HG02973 (cell line): ENCODE data around the gene DNAJC3.
"Not testable (repeated sequence)": the region's sequence is repeated elsewhere in the genome, so short reads cannot be mapped to it uniquely, and the experiment has no call there.

Source experiments
- ATAC-seq: cut with Tn5 transposase; IDR thresholded peaks from one replicate; pipeline ENCODE4 v1.9.1; 2021; ENCODE audit warnings: moderate library complexity; ENCODE audit not compliant: unreplicated experiment

DNAJC3 gene

DNA sequence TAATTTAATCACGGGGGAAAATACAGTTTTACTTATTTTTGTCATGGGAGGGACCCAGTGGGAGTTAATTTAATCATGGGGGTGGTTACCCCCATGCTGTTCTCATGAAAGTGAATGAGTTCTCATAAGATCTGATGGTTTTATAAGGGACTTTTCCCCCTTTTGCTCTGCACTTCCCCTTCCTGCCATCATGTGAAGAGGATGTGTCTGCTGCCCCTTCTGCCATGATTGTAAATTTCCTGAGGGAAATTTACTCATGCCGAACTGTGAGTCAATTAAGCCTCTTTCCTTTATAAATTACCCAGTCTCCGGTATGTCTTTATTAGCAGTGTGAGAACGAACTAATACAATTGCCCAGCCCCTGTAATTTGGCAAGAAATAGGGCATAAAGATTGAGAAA lies 35.9 kb downstream of the DNAJC3 start:
- not testable (repeated sequence) for ATAC-seq

DNA sequence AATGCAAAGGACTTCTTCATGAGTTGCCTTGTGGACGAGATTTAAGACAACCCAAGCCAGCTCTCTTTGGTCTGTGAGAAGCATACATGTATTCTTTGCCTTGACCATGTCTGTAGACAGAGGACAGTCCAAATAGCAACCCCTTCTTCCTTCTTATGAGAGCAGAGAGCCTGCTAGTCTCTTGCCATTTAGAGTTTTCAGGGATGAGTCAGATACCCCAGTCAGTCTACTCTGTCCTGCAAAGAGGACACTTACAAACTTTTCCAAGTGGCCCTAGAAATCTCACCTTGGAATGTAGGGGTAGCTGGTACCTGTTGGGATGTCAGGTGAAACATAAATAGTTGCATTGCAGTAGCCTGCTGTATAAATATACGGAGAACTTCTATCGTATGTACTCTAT lies 36.7 kb downstream of the DNAJC3 start:
- no peak for ATAC-seq

DNA sequence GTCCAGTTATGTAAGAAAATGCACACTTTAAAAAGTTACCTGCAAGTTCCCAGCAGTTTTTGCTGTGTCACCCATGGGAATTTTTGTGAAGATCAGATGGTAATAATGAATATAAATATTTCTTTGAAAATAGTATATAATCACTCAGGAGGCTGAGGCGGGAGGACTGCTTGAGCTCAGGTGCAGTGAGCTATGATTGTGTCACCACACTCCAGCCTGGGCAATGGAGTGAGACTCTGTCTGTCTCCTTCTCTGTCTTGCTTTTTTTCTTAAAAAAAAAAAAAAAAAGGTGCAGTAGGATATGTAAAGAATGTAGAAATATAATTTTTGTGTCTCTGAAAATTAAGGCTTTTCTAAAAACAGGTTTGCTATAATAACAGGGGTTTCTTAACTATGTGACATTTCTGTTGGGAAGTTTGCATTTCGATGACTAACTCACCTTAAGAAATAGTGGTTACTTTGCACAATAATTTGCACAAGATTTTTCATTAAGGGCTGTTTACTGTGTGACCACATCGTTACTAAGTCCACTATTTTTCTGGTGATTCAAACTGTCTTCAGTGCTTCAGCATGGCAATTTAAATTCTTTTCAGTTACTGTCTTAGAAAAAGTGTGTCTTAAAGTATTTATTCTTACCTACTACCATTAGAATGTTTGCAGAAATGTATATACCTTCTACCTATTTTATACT lies 37.3 kb downstream of the DNAJC3 start:
- no peak for ATAC-seq

DNA sequence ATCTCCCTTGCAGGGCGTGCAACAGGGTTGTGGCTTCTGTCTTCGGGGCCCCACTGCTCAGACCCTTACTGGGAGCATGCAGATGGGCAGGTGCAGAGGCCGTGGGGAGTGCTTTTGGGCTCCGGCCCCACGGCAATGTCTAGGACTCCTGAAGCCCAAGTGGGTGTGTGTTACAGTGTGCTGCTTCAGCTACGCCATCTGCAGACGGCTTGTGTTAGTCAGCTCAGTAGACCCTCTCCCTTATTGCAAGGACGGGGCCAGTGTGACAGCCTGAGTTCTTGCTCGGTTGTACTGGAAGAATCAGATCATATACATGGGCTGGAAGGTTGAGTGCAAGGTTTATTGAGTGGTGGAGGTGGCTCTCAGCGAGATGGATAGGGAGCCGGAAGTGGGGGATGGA lies 39.3 kb downstream of the DNAJC3 start:
- no peak for ATAC-seq

DNA sequence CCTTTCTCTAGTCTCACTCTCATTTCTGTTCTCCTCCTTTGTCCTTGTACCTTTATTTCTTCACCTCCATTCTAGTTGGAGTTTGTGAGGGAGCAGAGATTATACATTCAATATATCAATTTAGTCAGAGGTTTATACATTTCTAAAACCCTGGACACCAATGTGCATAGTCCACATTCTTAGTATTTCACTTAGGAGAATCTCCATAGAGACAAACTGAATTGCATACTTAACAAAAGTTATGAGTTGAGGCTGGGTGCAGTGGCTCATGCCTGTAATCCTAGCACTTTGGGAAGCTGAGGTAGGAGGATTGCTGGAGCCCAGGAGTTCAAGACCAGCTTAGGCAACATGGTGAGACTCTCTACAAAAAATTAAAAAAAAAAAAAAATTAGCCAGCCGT lies 45.3 kb downstream of the DNAJC3 start:
- no peak for ATAC-seq

DNA sequence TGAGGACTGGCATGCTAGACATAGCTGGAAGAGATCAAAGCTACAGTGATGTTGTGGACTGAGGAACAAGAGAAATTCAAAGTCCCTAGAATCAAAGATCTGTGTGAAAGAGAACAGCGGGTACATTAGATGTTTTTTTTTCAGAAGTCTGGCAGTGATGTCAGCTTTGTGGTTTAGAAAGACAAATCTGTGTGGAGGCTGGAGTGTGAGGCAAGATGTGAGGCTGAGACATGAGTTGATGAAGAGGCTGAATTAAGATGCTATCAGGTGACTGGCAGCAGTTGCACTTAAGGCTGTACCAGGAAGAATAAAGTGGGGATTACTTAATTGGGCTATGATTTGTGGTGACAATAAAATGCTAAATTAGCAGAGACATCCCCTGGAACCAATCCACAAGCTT lies 46.5 kb downstream of the DNAJC3 start:
- no peak for ATAC-seq

DNA sequence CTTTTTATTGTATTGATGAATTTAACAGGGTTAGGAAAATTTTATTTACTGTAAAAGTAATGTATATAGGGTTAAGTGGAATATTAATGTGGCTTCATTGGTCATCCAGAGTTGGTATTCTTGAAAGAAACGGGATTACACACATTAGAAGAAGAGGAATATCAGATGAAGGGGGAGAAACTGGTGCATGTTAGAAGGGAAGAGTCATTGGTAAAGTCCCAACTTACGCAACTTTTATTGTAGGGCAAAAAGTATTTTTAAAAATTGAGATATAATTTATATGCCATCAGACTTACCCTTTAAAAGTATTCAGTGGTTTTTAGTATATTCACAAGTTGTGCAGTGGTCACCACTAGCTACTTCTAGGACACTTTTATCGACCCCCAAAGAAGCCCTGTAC lies 47.3 kb downstream of the DNAJC3 start:
- no peak for ATAC-seq

DNA sequence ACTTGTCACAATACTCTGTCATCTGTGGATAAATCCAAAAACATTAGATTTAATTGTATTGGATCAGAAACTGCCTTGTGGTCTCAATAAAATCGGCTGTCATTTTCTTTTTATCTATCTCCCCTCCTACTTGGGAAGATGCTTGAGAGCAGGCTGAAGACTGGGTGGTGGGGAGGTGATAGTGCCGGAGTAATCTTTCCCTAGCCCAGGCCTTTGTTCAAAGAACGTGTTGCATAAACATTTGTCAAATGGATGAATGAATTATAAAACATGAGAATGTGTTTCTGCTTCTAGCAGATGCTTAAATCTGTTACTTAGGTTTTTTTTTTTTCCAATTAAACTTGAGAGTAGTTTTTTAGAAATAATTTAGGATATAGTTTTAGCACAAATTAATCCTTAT lies 49.9 kb downstream of the DNAJC3 start:
- ATAC-seq = no peak

DNA sequence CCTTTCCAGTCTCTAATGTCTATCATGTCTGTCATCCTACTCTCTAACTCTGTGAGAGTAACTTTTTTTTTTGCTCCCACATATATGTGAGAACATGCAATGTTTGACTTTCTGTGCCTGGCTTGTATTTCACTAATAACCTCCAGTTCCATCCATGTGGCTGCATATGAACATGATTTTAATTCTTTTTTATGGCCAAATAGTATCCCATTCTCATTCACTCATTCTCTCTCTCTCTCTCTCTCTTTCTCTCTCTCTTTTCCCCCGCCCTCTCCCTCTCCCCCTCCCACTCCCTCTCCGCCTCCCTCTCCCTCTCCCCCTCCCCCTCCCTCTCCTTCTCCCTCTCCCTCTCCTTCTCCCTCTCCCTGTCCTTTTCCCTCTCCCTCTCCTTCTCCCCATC lies 52.0 kb downstream of the DNAJC3 start:
- no peak for ATAC-seq

DNA sequence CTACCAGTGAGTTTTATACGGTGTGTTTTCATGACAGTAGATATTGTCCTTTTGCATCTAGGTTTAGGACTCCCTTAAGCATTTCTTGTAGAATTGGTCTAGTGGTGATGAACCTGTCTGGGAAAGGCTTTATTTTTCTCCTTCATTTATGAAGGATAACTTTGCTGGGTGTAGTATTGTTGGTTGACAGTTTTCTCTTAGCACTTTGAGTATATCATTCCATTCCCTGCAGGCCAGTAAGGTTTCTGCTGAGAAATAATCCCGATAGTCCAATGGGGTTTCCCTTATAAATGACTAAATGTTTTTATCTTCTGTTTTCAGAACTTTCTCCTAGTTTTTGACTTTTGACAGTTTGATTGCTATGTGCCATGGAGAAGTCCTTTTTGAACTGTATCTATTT lies 57.2 kb downstream of the DNAJC3 start:
- no peak for ATAC-seq

DNA sequence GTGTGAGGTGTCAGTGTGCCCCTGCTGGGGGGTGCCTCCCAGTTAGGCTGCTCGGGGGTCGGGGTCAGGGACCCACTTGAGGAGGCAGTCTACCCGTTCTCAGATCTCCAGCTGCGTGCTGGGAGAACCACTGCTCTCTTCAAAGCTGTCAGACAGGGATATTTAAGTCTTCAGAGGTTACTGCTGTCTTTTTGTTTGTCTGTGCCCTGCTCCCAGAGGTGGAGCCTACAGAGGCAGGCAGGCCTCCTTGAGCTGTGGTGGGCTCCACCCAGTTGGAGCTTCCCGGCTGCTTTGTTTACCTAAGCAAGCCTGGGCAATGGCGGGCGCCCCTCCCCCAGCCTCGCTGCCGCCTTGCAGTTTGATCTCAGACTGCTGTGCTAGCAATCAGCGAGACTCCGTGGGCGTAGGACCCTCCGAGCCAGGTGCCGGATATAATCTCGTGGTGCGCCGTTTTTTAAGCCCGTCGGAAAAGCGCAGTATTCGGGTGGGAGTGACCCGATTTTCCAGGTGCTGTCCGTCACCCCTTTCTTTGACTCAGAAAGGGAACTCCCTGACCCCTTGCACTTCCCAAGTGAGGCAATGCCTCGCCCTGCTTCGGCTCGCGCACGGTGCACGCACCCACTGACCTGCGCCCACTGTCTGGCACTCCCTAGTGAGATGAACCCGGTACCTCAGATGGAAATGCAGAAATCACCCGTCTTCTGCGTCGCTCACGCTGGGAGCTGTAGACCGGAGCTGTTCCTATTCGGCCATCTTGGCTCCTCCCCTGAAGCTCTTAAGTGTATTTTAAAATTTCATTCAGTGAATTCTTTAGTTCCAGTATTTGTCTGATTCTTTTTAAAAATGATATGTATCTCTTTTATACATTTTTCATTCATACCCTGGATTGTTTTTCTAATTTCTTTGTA lies 63.4 kb downstream of the DNAJC3 start:
- not testable (repeated sequence) for ATAC-seq

DNA sequence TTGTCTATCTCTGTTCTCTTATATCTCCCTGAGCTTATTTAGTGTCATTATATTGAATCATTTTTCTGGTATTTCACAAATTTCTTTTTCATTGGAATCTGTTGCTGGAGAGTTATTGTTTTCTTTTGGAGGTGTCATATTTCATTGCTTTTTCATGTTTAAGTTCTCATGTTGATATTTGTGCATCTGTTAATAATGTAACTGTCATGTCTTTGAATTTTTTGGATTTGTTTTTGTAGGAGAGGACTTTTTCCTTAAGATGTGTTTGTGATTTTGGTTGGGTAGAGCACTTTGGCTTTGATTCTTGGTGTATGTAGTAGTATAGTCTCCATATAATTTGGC lies 64.0 kb downstream of the DNAJC3 start:
- no peak for ATAC-seq

DNA sequence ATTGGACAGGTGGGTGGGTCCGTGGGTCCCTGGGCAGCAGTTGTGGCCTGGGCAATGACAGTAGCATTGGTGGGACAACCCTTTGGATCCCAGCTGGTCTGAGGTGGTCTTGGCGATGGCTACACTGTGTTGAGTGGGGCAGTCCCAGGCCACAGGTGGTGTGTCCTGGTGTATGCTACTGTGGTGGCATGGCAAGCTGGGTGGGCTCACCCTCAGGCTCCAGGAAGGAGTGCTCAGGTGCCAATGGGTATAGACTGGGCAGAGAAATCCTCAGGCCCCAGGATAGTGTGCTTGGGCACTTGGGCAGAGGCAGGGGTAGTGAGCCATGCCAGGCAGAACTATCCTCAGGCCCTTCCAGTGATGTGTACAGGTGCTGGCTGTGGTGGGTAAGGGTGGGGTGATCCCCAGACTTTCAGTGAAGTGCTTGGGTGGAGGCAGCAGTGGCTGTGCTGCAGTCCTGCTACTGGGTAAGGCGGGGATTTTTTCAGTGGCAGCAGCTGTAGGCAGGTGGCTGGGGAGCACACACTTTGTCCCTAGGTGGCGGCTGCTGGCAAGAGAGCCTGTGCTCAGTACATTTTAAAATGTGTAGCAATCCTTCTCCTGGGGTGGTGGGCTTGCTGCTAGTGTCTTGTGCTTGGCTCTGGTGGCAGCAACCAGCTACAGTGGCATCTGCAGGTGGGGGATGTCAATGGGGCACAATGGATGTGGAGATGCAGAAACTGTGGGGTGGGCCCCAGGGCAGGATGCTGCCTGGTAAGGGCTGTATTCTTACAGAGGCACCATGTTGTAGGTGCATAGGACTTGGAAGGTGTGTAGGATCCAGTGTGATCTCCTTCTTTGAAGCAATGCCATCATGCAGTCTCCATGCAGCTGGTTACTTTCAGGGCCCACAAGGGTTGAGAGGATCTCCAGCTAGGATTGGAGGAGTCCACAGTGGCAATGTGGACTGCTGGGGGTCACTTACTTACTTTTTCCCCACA lies 64.9 kb downstream of the DNAJC3 start:
- no peak for ATAC-seq

DNA sequence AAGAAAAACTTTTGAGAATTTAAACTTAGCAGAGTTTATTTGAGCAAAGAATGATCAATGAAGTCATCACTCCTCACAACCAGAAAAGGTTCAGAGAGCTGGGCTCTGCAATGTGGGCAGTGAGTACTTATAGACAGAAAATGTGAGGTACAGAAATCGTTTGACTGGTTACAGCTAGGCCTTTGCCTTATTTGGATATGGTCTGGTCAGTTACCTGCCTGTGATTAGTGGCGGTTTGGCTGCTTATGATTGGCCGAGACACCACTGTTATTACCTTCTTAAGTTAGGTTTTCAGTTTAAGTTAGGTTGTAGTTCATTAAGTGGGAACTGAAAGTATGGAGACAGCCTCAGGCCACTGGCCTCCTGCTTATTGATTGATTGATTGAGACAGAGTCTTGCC lies 66.3 kb downstream of the DNAJC3 start:
- ATAC-seq = no peak

DNA sequence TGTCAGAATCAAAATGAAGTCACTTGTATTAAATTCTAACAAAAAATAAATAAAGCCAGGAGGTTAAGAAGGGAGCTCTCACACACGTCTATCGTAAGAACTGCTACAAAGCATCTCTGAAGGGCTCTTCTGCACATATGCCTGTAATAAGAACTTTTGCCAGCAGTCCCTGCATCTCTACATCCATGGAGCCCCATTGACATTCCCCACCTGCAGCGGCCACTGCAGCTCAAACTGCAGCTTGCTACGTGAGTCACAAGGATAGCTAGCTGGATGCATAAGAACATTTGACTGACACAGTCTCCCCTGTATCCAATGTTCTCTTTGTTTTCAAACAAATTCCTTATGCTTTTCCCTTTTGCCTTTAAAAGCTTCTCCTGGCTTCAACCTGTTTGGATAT lies 68.3 kb downstream of the DNAJC3 start:
- no peak for ATAC-seq

DNA sequence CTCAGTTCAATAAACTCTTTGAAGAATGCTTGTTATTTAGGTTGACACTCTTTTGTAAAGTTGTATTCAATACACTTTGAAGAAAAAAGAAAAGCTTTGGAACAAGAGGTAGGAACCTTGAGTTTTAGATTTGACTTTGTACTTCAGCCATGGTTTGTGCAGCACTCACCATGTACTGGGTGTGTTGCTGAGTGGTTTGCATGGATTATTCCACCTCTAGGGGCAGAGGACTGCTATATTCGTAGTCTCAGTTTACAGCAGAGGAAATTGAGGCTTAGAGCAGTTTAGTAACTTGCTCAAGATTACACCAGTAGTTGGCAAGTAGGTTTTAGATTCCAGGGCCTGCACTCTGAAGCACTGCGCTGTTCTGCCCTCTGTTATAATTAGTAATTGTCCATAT lies 68.8 kb downstream of the DNAJC3 start:
- ATAC-seq = no peak

DNA sequence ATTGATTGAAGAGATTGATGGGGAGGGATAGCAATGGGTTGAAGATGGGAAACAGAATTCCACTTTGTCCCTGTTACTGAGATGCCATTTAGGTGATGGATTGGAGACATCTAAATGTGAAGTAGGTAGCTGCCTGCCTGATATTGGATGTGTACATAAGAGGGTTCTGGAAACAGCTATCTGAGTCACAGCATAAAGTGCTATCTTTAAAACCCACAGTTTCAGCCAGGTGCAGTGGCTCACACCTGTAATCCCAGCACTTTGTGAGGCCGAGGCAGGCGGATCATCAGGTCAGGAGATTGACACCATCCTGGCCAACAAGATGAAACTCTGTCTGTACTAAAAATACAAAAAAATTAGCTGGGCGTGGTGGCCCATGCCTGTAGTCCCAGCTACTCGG lies 72.6 kb downstream of the DNAJC3 start:
- ATAC-seq = no peak

DNA sequence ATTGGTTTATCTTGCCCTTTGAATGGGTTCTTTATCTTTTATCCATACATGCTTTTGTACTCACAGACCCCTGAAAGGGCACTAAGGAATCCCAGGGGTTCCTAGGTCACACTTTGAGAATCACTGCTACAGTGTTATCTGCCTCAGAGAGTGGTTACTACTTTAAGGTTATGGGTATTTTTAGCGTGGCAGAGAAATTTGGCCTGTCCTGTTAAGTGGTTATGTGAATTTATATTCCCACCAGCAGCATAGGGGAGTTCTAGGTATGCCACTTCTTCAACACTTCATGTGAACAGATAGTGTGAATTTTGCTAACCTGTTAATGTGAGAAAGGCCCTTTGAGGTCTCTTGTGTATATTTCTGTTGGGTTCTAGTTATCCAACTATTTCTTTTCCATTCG lies 75.7 kb downstream of the DNAJC3 start:
- no peak for ATAC-seq

DNA sequence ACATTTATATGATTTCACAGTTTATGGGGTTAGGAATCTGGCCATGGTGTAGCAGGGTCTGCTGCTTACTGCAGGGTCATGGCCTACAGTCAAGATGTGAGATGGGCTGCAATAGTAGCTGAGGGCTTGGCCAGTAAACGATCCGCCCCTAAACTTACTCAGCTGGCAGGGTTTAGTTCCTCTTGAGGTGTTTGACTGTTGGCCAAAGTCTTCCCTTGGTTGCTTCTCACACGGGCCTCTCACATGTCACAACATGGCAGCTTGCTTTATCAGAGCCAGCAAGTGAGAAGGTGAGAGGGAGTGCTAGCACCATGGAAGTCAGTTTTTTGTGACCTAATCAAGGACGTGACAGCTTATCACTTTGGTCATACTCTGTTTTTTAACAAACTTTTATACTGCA lies 77.1 kb downstream of the DNAJC3 start:
- no peak for ATAC-seq

DNA sequence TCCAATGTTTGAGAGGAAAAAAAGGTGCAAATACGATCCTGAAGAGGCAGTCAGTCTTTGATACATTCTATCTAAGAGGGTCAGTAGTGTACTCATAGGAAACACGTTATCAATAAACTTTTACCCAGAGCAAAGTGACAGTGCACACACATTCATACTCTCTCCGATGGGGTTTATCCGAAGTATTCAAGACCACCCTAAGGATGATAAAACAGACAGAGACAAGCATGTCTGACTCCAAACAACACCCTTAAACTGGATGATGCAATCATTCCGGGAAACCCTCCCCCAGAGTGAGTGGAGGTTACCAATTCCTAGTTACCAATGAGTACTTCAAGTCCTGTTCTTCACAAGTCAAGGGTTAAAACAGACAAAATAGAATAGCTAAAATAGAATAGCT lies 79.1 kb downstream of the DNAJC3 start:
- no peak for ATAC-seq

DNA sequence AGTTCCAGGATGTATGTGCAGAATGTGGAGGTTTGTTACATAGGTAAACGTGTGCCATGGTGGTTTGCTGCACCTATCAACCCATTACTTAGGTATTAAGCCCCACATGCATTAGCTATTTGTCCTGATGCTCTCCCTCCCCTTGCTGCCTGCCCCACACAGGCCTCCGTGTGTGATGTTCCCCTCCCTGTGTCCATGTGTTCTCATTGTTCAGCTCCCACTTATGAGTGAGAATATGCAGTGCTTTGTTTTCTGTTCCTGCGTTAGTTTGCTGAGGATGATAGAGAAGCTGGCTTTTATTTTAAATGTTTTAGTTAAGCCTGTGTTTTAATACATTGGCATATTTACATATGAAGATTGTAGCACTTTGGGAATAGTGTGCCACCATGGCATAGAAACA lies 85.7 kb downstream of the DNAJC3 start:
- not testable (repeated sequence) for ATAC-seq
